Neural cell (in vitro differentiated cells): ENCODE data around the gene RASA4B.
"Not testable (repeated sequence)": the region's sequence is repeated elsewhere in the genome, so short reads cannot be mapped to it uniquely, and the experiment has no call there.

Experiments used
- EZH2 ChIP-seq: fragments of 200-600, 300-800 bp; shearing (Covaris generic), sonication (generic); IDR thresholded peaks from 2 replicates; pipeline ENCODE4 v1.6.1; 2014; ENCODE audit warnings: antibody characterized with exemption, low read length, borderline replicate concordance, mild to moderate bottlenecking; ENCODE audit not compliant: insufficient read depth, poor library complexity, severe bottlenecking
- RAD21 ChIP-seq: fragments of 450-650 bp; conservative IDR thresholded peaks from 2 replicates; pipeline ENCODE4 v1.6.1; 2014; ENCODE audit warnings: antibody characterized with exemption, mild to moderate bottlenecking, moderate library complexity
- TF ChIP-seq, protein P1 (sequence below): fragments of 450-650 bp; IDR thresholded peaks from 2 replicates; pipeline ENCODE4 v1.5.1; 2014; ENCODE audit warnings: antibody characterized with exemption, mild to moderate bottlenecking, moderate library complexity; ENCODE audit not compliant: poor library complexity, severe bottlenecking
- TF ChIP-seq, protein P2 (sequence below): IDR thresholded peaks from 2 replicates; pipeline ENCODE4 v1.6.1; 2012; ENCODE audit warnings: borderline replicate concordance

GRCh38 chr7:102527822-102528793 lies 10.5 kb upstream of the RASA4B start:
- TF ChIP-seq, protein P1, sequence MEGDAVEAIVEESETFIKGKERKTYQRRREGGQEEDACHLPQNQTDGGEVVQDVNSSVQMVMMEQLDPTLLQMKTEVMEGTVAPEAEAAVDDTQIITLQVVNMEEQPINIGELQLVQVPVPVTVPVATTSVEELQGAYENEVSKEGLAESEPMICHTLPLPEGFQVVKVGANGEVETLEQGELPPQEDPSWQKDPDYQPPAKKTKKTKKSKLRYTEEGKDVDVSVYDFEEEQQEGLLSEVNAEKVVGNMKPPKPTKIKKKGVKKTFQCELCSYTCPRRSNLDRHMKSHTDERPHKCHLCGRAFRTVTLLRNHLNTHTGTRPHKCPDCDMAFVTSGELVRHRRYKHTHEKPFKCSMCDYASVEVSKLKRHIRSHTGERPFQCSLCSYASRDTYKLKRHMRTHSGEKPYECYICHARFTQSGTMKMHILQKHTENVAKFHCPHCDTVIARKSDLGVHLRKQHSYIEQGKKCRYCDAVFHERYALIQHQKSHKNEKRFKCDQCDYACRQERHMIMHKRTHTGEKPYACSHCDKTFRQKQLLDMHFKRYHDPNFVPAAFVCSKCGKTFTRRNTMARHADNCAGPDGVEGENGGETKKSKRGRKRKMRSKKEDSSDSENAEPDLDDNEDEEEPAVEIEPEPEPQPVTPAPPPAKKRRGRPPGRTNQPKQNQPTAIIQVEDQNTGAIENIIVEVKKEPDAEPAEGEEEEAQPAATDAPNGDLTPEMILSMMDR = not testable (repeated sequence)
- TF ChIP-seq, protein P2, sequence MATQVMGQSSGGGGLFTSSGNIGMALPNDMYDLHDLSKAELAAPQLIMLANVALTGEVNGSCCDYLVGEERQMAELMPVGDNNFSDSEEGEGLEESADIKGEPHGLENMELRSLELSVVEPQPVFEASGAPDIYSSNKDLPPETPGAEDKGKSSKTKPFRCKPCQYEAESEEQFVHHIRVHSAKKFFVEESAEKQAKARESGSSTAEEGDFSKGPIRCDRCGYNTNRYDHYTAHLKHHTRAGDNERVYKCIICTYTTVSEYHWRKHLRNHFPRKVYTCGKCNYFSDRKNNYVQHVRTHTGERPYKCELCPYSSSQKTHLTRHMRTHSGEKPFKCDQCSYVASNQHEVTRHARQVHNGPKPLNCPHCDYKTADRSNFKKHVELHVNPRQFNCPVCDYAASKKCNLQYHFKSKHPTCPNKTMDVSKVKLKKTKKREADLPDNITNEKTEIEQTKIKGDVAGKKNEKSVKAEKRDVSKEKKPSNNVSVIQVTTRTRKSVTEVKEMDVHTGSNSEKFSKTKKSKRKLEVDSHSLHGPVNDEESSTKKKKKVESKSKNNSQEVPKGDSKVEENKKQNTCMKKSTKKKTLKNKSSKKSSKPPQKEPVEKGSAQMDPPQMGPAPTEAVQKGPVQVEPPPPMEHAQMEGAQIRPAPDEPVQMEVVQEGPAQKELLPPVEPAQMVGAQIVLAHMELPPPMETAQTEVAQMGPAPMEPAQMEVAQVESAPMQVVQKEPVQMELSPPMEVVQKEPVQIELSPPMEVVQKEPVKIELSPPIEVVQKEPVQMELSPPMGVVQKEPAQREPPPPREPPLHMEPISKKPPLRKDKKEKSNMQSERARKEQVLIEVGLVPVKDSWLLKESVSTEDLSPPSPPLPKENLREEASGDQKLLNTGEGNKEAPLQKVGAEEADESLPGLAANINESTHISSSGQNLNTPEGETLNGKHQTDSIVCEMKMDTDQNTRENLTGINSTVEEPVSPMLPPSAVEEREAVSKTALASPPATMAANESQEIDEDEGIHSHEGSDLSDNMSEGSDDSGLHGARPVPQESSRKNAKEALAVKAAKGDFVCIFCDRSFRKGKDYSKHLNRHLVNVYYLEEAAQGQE = not testable (repeated sequence)
- TF ChIP-seq RAD21, EZH2: not testable (repeated sequence)
